Skeletal muscle tissue (tissue), 4 donors: Measurements from ENCODE around the gene PRKCA. TPM values are rescaled to one million over a fixed set of nuclear protein-coding genes. Genes with fewer than 3 reads are reported as not detected.

Experiments used
- H3K27ac ChIP-seq: one replicate; pipeline ENCODE4 v1.7.0; 2013; ENCODE audit warnings: mild to moderate bottlenecking, low read depth, low read length, inconsistent platforms
- H3K27me3 ChIP-seq, 3 donors: one replicate each; pipeline ENCODE4 v1.7.0; 2013; ENCODE audit warnings: low read length in 3 of 3; ENCODE audit not compliant: control insufficient read depth in 3 of 3, insufficient read depth in 3 of 3
- H3K36me3 ChIP-seq, 3 donors: one replicate each; pipeline ENCODE4 v1.7.0; 2013; ENCODE audit warnings: low read length in 3 of 3; ENCODE audit not compliant: control insufficient read depth in 3 of 3, insufficient read depth in 3 of 3
- H3K4me1 ChIP-seq, 3 donors: one replicate each; pipeline ENCODE4 v1.7.0; 2013; ENCODE audit warnings: low read length in 3 of 3, mild to moderate bottlenecking in 3 of 3; ENCODE audit not compliant: control insufficient read depth in 3 of 3, insufficient read depth in 3 of 3
- H3K4me3 ChIP-seq, 3 donors: one replicate each; pipeline ENCODE4 v1.7.0; 2013; ENCODE audit warnings: low read length in 3 of 3
- H3K9ac ChIP-seq, 3 donors: one replicate each; pipeline ENCODE4 v1.7.0; 2013; ENCODE audit warnings: low read length in 3 of 3, mild to moderate bottlenecking in 3 of 3, moderate library complexity in 2 of 3, low read depth in 1 of 3
- H3K9me3 ChIP-seq, 3 donors: one replicate each; pipeline ENCODE4 v1.7.0; 2013; ENCODE audit warnings: low read length in 3 of 3; ENCODE audit not compliant: control insufficient read depth in 3 of 3
- total RNA-seq: library from RNA; depleted of rRNA; stranded (reverse); fragments of >200 nt; gene quantifications from one replicate; pipeline ENCODE4 v1.2.3, GENCODE V29; 2014
- donor health status: Osteomylitis.

Gene PRKCA
- total RNA-seq, 1 donor from 2014 or later = 2.1 TPM

- Histone ChIP-seq H3K9me3 (no peaks in the 10 kb centered on the region), H3K27me3 (no peaks in the 10 kb centered on the region), H3K36me3 (no peaks in the 10 kb centered on the region), H3K4me3 (no peak overlapping the region), H3K27ac (no peak overlapping the region), H3K9ac (no peak overlapping the region), H3K4me1 (no peaks in the 10 kb centered on the region)
These were observed 462.1 kb downstream of the PRKCA start for GRCh38 chr17:66764506-66764905.

DNA sequence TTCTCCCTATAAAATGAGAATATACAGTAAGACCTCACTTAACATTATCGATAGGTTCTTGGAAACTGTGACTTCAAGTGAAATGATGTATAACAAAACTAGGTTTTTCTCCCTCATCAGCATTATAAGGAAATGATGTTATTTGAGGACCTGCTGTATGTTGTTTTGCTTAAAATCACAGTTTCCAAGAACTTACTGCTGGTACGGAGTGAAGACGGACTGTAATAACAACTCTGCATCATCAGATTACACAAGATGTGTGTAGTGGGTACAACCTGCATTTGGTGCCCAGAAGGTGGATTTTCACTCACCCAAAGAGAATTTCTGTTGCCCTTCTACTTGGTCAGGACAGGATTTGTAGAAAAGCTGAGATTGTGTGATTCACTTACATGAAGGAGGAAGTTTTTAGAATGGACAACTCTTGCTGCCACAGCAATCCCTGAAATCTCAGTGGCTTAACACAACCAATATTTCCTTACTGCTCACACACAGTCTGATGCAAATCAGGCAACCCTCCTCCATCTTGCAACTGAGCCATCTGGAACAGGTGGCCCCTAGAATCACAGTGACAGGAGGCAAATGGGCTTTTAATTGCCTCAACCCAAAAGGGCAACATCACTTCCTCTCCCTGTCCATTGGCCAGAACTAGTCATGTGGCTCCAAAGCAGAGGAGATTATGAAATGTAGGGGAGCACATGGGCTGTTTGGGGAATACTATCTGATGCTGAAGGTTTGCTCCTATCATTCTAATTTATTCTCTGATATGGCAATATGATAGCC is 464.9 kb downstream of the PRKCA start:
- Histone ChIP-seq H3K27me3 (no peaks in the 10 kb centered on the region), H3K4me1 (no peaks in the 10 kb centered on the region), H3K9ac (no peak overlapping the region), H3K9me3 (no peaks in the 10 kb centered on the region), H3K27ac (no peak overlapping the region), H3K4me3 (no peak overlapping the region), H3K36me3 (no peaks in the 10 kb centered on the region)

GRCh38 chr17:66769911-66770310 is 467.5 kb downstream of the PRKCA start:
- Histone ChIP-seq H3K27ac (no peak overlapping the region), H3K4me1 (no peaks in the 10 kb centered on the region), H3K9ac (no peak overlapping the region), H3K36me3 (no peaks in the 10 kb centered on the region), H3K27me3 (no peaks in the 10 kb centered on the region), H3K4me3 (no peak overlapping the region), H3K9me3 (no peaks in the 10 kb centered on the region)

- Histone ChIP-seq H3K4me3 (no peak overlapping the region), H3K27me3 (no peaks in the 10 kb centered on the region), H3K9me3 (no peaks in the 10 kb centered on the region), H3K36me3 (no peaks in the 10 kb centered on the region), H3K4me1 (peaks cover 0 to 9% (median 0%) of the 10 kb centered on the region in 3 donors), H3K27ac (no peak overlapping the region), H3K9ac (no peak overlapping the region)
These were observed 469.9 kb downstream of the PRKCA start for GRCh38 chr17:66772148-66772812.

- H3K36me3 ChIP-seq = no peaks in the 10 kb centered on the region
- H3K9ac ChIP-seq = no peak overlapping the region
- H3K9me3 ChIP-seq = no peaks in the 10 kb centered on the region
- no peak overlapping the region for H3K4me3 ChIP-seq
- no peak overlapping the region for H3K27ac ChIP-seq
- H3K27me3 ChIP-seq = no peaks in the 10 kb centered on the region
- H3K4me1 ChIP-seq = peaks cover 0 to 9% (median 0%) of the 10 kb centered on the region in 3 donors
These were observed 472.9 kb downstream of the PRKCA start for GRCh38 chr17:66775271-66775670.

- no peak overlapping the region for H3K4me3 ChIP-seq
These were observed 473.5 kb downstream of the PRKCA start for GRCh38 chr17:66775881-66776400.

DNA sequence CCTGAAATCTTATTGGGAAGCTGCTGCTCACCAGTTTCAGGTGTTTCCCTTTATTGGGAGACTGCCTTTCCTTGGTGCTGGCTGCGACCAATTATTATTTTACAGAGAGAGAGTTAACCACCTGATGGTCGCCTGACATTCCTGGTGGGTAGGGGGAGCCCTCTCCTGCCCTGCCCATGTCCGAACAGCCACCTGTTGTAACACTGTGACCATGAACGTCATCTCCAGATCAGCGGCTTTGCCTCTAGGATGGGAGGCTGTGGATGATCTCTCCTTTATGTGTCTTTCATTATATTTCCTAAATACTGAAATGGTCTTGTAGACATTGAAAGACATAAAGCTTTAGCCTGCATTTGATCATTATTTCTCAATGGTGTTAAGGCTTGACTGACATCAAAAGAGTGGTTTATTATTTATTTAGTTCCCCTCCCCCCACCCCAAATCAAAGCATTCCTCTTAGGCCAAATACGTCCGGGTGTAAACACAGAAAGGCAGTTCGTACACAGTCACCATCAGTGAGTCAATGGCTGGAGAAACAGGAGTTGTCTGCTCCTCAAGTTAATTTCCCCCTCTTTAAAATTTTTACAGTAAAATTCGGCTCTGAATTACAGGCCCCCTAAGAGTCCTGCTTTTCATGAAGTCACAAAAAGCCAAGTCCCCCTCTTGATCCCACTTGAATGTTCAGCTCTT is 474.7 kb downstream of the PRKCA start:
- Histone ChIP-seq H3K36me3 (no peaks in the 10 kb centered on the region), H3K27ac (no peak overlapping the region), H3K9ac (no peak overlapping the region), H3K4me3 (no peak overlapping the region), H3K4me1 (peaks cover 0 to 9% (median 0%) of the 10 kb centered on the region in 3 donors), H3K27me3 (no peaks in the 10 kb centered on the region), H3K9me3 (no peaks in the 10 kb centered on the region)

More at GRCh38 chr17:66775881-66776400, 473.5 kb downstream of the PRKCA start:
- Histone ChIP-seq H3K27ac (no peak overlapping the region), H3K27me3 (no peaks in the 10 kb centered on the region), H3K36me3 (no peaks in the 10 kb centered on the region), H3K9me3 (no peaks in the 10 kb centered on the region), H3K9ac (no peak overlapping the region), H3K4me1 (peaks cover 0 to 9% (median 0%) of the 10 kb centered on the region in 3 donors)

- no peak overlapping the region for H3K4me3 ChIP-seq
- no peak overlapping the region for H3K9ac ChIP-seq
- no peak overlapping the region for H3K27ac ChIP-seq
- no peaks in the 10 kb centered on the region for H3K9me3 ChIP-seq
- no peaks in the 10 kb centered on the region for H3K27me3 ChIP-seq
- peaks cover 0 to 9% (median 0%) of the 10 kb centered on the region in 3 donors for H3K4me1 ChIP-seq
- no peaks in the 10 kb centered on the region for H3K36me3 ChIP-seq
These were observed 475.3 kb downstream of the PRKCA start for GRCh38 chr17:66777689-66778225.

DNA sequence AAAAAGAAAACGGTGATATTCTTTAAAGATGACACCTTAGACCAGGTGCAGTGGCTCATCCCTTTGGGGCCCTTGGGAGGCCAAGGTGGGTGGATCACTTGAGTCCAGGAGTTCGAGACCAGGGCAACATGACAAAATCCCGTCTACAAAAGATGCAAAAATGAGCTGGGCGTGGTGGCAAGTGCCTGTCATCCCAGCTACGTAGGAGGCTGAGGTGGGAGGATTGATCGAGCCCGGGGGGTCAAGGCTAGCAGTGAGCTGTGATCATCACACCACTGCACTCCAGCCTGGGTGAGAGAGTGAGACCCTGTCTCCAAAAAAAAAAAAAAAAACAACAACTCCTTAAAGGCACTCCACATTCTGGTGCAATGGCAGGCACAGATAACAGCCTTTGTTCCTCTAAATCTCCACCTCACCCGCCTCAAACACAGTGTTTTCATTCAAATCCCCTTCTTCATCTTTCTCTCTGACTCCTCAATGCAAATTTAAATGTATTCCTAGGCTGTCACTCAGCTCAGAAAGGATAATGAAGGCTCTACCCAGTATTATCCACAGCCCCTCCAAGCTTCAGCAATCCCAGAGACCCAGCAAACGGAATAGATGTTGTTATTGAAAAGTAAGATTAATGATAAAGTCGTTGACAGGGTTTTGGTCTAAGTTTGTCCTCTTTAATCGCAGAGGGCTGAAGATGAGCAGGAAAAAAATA is 476.3 kb downstream of the PRKCA start:
- Histone ChIP-seq H3K4me1 (peaks cover 0 to 9% (median 0%) of the 10 kb centered on the region in 3 donors), H3K27me3 (no peaks in the 10 kb centered on the region), H3K9me3 (no peaks in the 10 kb centered on the region), H3K4me3 (no peak overlapping the region), H3K27ac (no peak overlapping the region), H3K36me3 (no peaks in the 10 kb centered on the region), H3K9ac (no peak overlapping the region)
